HepG2 (cell line): Measurements from ENCODE around the gene CRAT. TPM values are rescaled to one million over a fixed set of nuclear protein-coding genes. Genes with fewer than 3 reads are reported as not detected.

Source experiments
- ATAC-seq: fragments of 200-7000 bp; cut with Tn5 transposase; 3 replicates; pipeline ENCODE4 v1.9.1; 2020; ENCODE audit warnings: mild to moderate bottlenecking, moderate library complexity
- BruUV-seq: library from RNA; stranded (reverse); fragments of 400-500 nt; replicated peaks from 2 replicates; lab custom pipeline; 2021; lab: Mats Ljungman, UMichigan
- CTCF ChIA-PET: fragments of 300-600 bp; formaldehyde crosslinking; extraction: SDS; loops from one replicate; lab custom pipeline; 2021; ENCODE audit warnings: low total read pairs, inconsistent platforms, low intra/inter-chr PET ratio; lab: Yijun Ruan, JAX
- POLR2A ChIA-PET: fragments of 350-600 bp; sonication (Branson Sonifier 250); formaldehyde crosslinking; loops from one replicate; lab custom pipeline; 2020; ENCODE audit warnings: antibody characterized with exemption, inconsistent platforms; lab: Yijun Ruan, JAX
- DNase-seq: peaks from one replicate; pipeline ENCODE4 v3.0.0-alpha.2; 2015; ENCODE audit warnings: low spot score
- FAIRE-seq: peaks from 3 replicates; lab custom pipeline; 2011; peaks lifted over from hg19 to GRCh38; lab: Jason Lieb, UNC
- H2AFZ ChIP-seq: one replicate; pipeline ENCODE4 v1.6.1; 2011; ENCODE audit warnings: low read length, inconsistent platforms
- H3K27ac ChIP-seq: fragments of 300-600 bp; 3 replicates; pipeline ENCODE4 v1.8.0; 2011; ENCODE audit warnings: mixed run types, mild to moderate bottlenecking, mixed read lengths, low read length, inconsistent platforms; ENCODE audit not compliant: insufficient read depth; ENCODE audit errors: extremely low read length
- H3K27me3 ChIP-seq, 2 experiments: fragments of 200-600 bp in 1 of 2; 2 replicates in 1 of 2; 3 replicates in 1 of 2; pipeline versions ENCODE4 v1.6.0 to v1.8.0; 2011; ENCODE audit warnings: low read length in 2 of 2, mild to moderate bottlenecking in 2 of 2, moderate library complexity in 2 of 2, inconsistent platforms in 1 of 2; ENCODE audit not compliant: insufficient read depth in 2 of 2, control insufficient read depth in 1 of 2
- H3K36me3 ChIP-seq, 2 experiments: fragments of 200-600 bp in 1 of 2; replicated peaks in 1 of 2; 2 replicates in 1 of 2; 3 replicates in 1 of 2; pipeline versions ENCODE4 v1.5.1 to v1.8.0; 2011; ENCODE audit warnings: low read length in 2 of 2, inconsistent platforms in 1 of 2; ENCODE audit not compliant: insufficient read depth in 2 of 2, control insufficient read depth in 1 of 2
- H3K4me1 ChIP-seq: 2 replicates; pipeline ENCODE4 v1.5.1; 2012; ENCODE audit warnings: low read length, inconsistent platforms; ENCODE audit not compliant: insufficient read depth
- H3K4me2 ChIP-seq: 2 replicates; pipeline ENCODE4 v1.6.0; 2011; ENCODE audit warnings: low read depth, low read length, inconsistent platforms
- H3K4me3 ChIP-seq, 3 experiments: fragments of 200-600 bp in 1 of 3; sonication (generic), shearing (Covaris generic) in 1 of 3; replicated peaks in 1 of 3; 2 replicates each; pipeline ENCODE4 v1.5.1; 2011 to 2016; ENCODE audit warnings: low read length in 3 of 3, inconsistent platforms in 2 of 3, low read depth in 2 of 3, mild to moderate bottlenecking in 2 of 3, control low read depth in 1 of 3, mixed read lengths in 1 of 3; ENCODE audit not compliant: insufficient read depth in 1 of 3
- H3K79me2 ChIP-seq: one replicate; pipeline ENCODE4 v1.6.1; 2011; ENCODE audit warnings: low read length, inconsistent platforms; ENCODE audit not compliant: insufficient read depth
- H3K9ac ChIP-seq: 2 replicates; pipeline ENCODE4 v1.6.0; 2011; ENCODE audit warnings: mild to moderate bottlenecking, low read depth, low read length, inconsistent platforms; ENCODE audit not compliant: insufficient read depth
- H3K9me3 ChIP-seq: 2 replicates; pipeline ENCODE4 v1.5.1; 2012; ENCODE audit warnings: mild to moderate bottlenecking, low read length
- H4K20me1 ChIP-seq: 2 replicates; pipeline ENCODE4 v1.6.0; 2011; ENCODE audit warnings: inconsistent platforms, mild to moderate bottlenecking, low read length, moderate library complexity; ENCODE audit not compliant: insufficient read depth
- ARID2 ChIP-seq: sonication (generic); formaldehyde crosslinking; IDR thresholded peaks from 2 replicates; pipeline ENCODE4 v1.8.1; 2022; ENCODE audit warnings: mild to moderate bottlenecking, missing genetic modification reagents, borderline replicate concordance
- DNMT3B ChIP-seq: conservative IDR thresholded peaks from 2 replicates; pipeline ENCODE4 v1.6.1; 2016; ENCODE audit warnings: missing biosample characterization, control low read depth
- DPF2 ChIP-seq: sonication (generic); formaldehyde crosslinking; IDR thresholded peaks from 2 replicates; pipeline ENCODE4 v1.4.0; 2020; ENCODE audit warnings: mild to moderate bottlenecking, low read depth, missing genetic modification reagents, borderline replicate concordance
- HMGXB4 ChIP-seq, 2 experiments: sonication (generic) in 1 of 2; formaldehyde crosslinking in 1 of 2; IDR thresholded peaks; 2 replicates each; pipeline versions ENCODE4 v1.4.0 to v1.6.1; 2018 to 2020; ENCODE audit warnings: missing genetic modification reagents in 2 of 2, borderline replicate concordance in 1 of 2, low read depth in 1 of 2, mild to moderate bottlenecking in 1 of 2, missing biosample characterization in 1 of 2
- IRX3 ChIP-seq: sonication (generic); formaldehyde crosslinking; IDR thresholded peaks from 2 replicates; pipeline ENCODE4 v1.8.1; 2023; ENCODE audit warnings: mild to moderate bottlenecking, low read depth, missing genetic modification reagents, borderline replicate concordance
- KIAA2018 ChIP-seq: sonication (generic); formaldehyde crosslinking; IDR thresholded peaks from 2 replicates; pipeline ENCODE4 v1.5.0; 2020; ENCODE audit warnings: mild to moderate bottlenecking, missing genetic modification reagents, borderline replicate concordance
- KLF16 ChIP-seq, 2 experiments: sonication (generic) in 1 of 2; formaldehyde crosslinking in 1 of 2; IDR thresholded peaks; 2 replicates each; pipeline versions ENCODE4 v1.6.1 to v1.8.0; 2016 to 2023; ENCODE audit warnings: missing genetic modification reagents in 2 of 2, missing compliant biosample characterization in 1 of 2
- TAF15 ChIP-seq: fragments of 200-400 bp; formaldehyde crosslinking; IDR thresholded peaks from one replicate; pipeline ENCODE4 v1.6.1; 2018; ENCODE audit warnings: mild to moderate bottlenecking, low read depth, low read length; ENCODE audit not compliant: poor library complexity, severe bottlenecking
- ZFP91 ChIP-seq: sonication (generic); formaldehyde crosslinking; IDR thresholded peaks from 2 replicates; pipeline ENCODE4 v1.9.0; 2022; ENCODE audit warnings: missing genetic modification reagents, mild to moderate bottlenecking, borderline replicate concordance
- ZMYM2 ChIP-seq: sonication (generic); formaldehyde crosslinking; IDR thresholded peaks from 2 replicates; pipeline ENCODE4 v1.8.0; 2022; ENCODE audit warnings: mild to moderate bottlenecking, missing genetic modification reagents
- ZSCAN31 ChIP-seq: sonication (generic); formaldehyde crosslinking; IDR thresholded peaks from 2 replicates; pipeline ENCODE4 v1.5.0; 2020; ENCODE audit warnings: low read depth, mild to moderate bottlenecking, missing genetic modification reagents
- WGBS: methylation state at CpG from one replicate; pipeline ENCODE4 v1.1.6; 2017; ENCODE audit warnings: low lambda C conversion rate; 5-methylcytosine and 5-hydroxymethylcytosine counted together
- in situ Hi-C: cut with HindIII; loops from 2 replicates; pipeline ENCODE4 v1.10.0; 2017; ENCODE audit warnings: low pct_unique_long_range_greater_than_20kb; ENCODE audit not compliant: extremely low pct_ligation_motif_present
- intact Hi-C: fragments of 100-400 bp; cut with micrococcal nuclease; formaldehyde crosslinking; loops from one replicate; pipeline ENCODE4 v1.10.0; 2022; ENCODE audit not compliant: unreplicated experiment
- polyA plus RNA-seq, 8 experiments: library from polyadenylated mRNA; depleted of rRNA in 3 of 8; stranded (reverse) in 7 of 8; unstranded in 1 of 8; fragments of >200 nt; fragmentation: Illumina TruSeq in 4 of 8; extraction: Trizol in 4 of 8; gene quantifications; 2 replicates each; pipeline versions ENCODE4 v1.2.1 to v1.2.3, GENCODE V29; 2011 to 2016; ENCODE audit warnings: low read depth in 4 of 8, missing spikeins in 1 of 8, mixed read lengths in 1 of 8; ENCODE audit not compliant: insufficient read depth in 1 of 8
- total RNA-seq, 5 experiments: library from RNA; depleted of rRNA; stranded (reverse); fragments of >200 nt; fragmentation: Illumina TruSeq; extraction: Trizol; gene quantifications; 2 replicates each; pipeline ENCODE4 v1.2.3, GENCODE V29; 2016; ENCODE audit warnings: low read depth in 1 of 5

Gene CRAT
- total and polyA plus RNA-seq, 2 of the 13 experiments (the other 11 are each of a cell fraction or from before 2014, with no cell fraction given) = 26.1 to 26.6 TPM

- H2AFZ ChIP-seq = no peak overlapping the region
- ChIA-PET POLR2A (no interaction called here), CTCF (no interaction called here)
- FAIRE-seq (no peak), DNase-seq (no peak), ATAC-seq (no peak)
- no peaks in the 10 kb centered on the region for H3K9me3 ChIP-seq
- peaks cover 38% of the 10 kb centered on the region for H3K4me1 ChIP-seq
- H3K79me2 ChIP-seq = no peaks in the 10 kb centered on the region
- peaks cover 3 to 12% of the 10 kb centered on the region in 2 experiments; a peak in 3 of 5 replicates for H3K36me3 ChIP-seq
- no TSS peak for BruUV-seq
- H3K4me2 ChIP-seq = no peak overlapping the region
- H3K9ac ChIP-seq = no peak overlapping the region
- H4K20me1 ChIP-seq = no peaks in the 10 kb centered on the region
- no peak overlapping the region for H3K4me3 ChIP-seq
- H3K27ac ChIP-seq = no peak overlapping the region
- 93% methylated on average over 3 of the region's 9 CpGs for WGBS
- in situ Hi-C loops = no loop called here
- intact Hi-C loops = no loop called here
- no peaks in the 10 kb centered on the region for H3K27me3 ChIP-seq
- TF ChIP-seq ZSCAN31 = no peak
- no peak for TF ChIP-seq ZFP91 (CRISPR knock-in tag)
- TF ChIP-seq KLF16 (CRISPR knock-in tag; IDR thresholded peaks at IDR 0.05) = no peak
- no peak for TF ChIP-seq TAF15
- no peak for TF ChIP-seq ARID2 (CRISPR knock-in tag)
- no peak for TF ChIP-seq DNMT3B (CRISPR knock-in tag)
- TF ChIP-seq HMGXB4 (CRISPR knock-in tag; IDR thresholded peaks at IDR 0.05; ENCODE audit: borderline replicate concordance in 1 of 2, low read depth in 1 of 2) = no peak
- TF ChIP-seq DPF2 (CRISPR knock-in tag) = no peak
- TF ChIP-seq IRX3 (CRISPR knock-in tag) = no peak
- no peak for TF ChIP-seq KIAA2018
- TF ChIP-seq ZMYM2 = no peak
Measured at GRCh38 chr9:129063061-129063460, 47.5 kb downstream of the CRAT start.
